Measurements from ENCODE around the gene SLC35F6.
A peak's percentile ranks its signal among the peaks of the same experiment; 100 is the strongest.

Gene SLC35F6

DNA sequence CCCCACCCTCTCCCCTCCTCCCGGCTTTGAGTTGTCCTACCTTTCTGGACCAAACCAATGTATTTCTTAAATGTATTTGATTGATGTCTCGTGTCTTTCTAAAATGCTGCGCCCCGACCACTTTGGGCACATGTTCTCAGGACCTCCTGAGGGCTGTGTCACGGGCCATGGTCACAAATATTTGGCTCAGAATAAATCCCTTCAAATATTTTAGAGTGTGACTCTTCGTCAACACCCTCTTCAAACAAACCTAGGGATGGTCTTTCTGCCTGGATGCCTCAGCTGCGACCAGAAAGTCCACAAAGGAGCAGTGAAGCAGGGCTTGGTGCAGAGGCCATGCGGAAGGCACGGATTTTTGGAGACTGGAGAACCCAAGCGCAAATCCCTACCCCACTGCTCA lies 1.1 kb upstream of the SLC35F6 start:
- Mint-ChIP-seq H3K9me3 (no peaks in the 10 kb centered on the region), H3K27me3 (no peaks in the 10 kb centered on the region), H3K4me1 (peaks cover 19% of the 10 kb centered on the region), H3K4me3 (peak overlapping the region; percentile 81), H3K27ac (no peak overlapping the region), H3K36me3 (no peaks in the 10 kb centered on the region)

GRCh38 chr2:26764906-26765305 lies 822 bp downstream of the SLC35F6 start:
- Mint-ChIP-seq H3K27ac (peak overlapping the region; percentile 6), H3K27me3 (no peaks in the 10 kb centered on the region), H3K36me3 (no peaks in the 10 kb centered on the region), H3K4me1 (peaks cover 33% of the 10 kb centered on the region), H3K9me3 (no peaks in the 10 kb centered on the region), H3K4me3 (peak overlapping the region; percentile 81)

- Mint-ChIP-seq H3K4me1 (peaks cover 38% of the 10 kb centered on the region), H3K9me3 (no peaks in the 10 kb centered on the region), H3K36me3 (no peaks in the 10 kb centered on the region), H3K27ac (peak overlapping the region; percentile 46), H3K27me3 (no peaks in the 10 kb centered on the region), H3K4me3 (peak overlapping the region; percentile 81)
Measured at GRCh38 chr2:26765475-26766200, 1.6 kb downstream of the SLC35F6 start.

DNA sequence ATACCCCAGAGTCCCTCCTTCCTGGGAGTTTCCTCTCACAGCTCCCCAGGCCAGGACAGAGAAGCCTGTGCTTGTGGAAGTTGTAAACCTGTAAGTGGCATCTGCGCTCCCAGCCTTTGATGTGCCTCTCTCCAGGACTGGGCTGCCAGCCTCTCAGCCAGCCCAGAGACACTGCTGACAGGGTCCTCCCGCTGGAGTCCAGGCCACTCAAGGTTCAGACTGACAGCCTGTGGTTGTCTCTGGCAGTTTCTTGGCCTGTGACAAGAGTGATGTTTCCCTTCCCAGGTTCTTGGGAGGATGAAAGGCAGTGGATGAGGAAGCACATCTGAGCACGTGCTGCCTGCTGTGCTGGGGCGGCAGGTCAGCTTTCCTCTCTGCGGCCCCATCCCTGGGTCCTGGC lies 3.0 kb downstream of the SLC35F6 start:
- Mint-ChIP-seq H3K4me3 (no peak overlapping the region), H3K4me1 (peaks cover 52% of the 10 kb centered on the region), H3K36me3 (no peaks in the 10 kb centered on the region), H3K9me3 (no peaks in the 10 kb centered on the region), H3K27ac (peak overlapping the region; percentile 20), H3K27me3 (no peaks in the 10 kb centered on the region)

GRCh38 chr2:26767894-26768487 lies 3.9 kb downstream of the SLC35F6 start:
- H3K27ac Mint-ChIP-seq, result no peak overlapping the region
- H3K9me3 Mint-ChIP-seq, result no peaks in the 10 kb centered on the region
- H3K4me3 Mint-ChIP-seq, result no peak overlapping the region
- no peaks in the 10 kb centered on the region for H3K36me3 Mint-ChIP-seq
- H3K27me3 Mint-ChIP-seq, result no peaks in the 10 kb centered on the region
- H3K4me1 Mint-ChIP-seq, result peaks cover 60% of the 10 kb centered on the region

DNA sequence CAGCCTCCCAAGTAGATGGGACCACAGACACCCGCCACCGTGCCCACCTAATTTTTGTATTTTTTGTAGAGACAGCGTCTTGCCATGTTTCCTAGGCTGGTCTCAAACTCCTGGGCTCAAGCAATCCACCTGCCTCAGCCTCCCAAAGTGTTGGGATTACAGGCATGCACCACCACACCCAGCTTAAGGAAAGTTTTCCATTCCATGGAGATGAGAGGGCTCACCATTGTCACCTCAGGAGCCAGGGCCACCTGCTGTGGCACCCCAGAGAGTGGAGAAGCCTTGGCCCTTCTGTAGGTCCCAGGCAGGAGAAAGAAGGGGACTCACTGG lies 4.6 kb downstream of the SLC35F6 start:
- H3K4me1 Mint-ChIP-seq, result peaks cover 61% of the 10 kb centered on the region

GRCh38 chr2:26769089-26769761 lies 5.1 kb downstream of the SLC35F6 start:
- no peaks in the 10 kb centered on the region for H3K9me3 Mint-ChIP-seq
- no peaks in the 10 kb centered on the region for H3K36me3 Mint-ChIP-seq
- H3K4me1 Mint-ChIP-seq, result peaks cover 61% of the 10 kb centered on the region
- H3K27ac Mint-ChIP-seq, result no peak overlapping the region
- no peaks in the 10 kb centered on the region for H3K27me3 Mint-ChIP-seq
- H3K4me3 Mint-ChIP-seq, result no peak overlapping the region

More for the DNA sequence above, 4.6 kb downstream of the SLC35F6 start:
- H3K27me3 Mint-ChIP-seq, result no peaks in the 10 kb centered on the region
- H3K4me3 Mint-ChIP-seq, result no peak overlapping the region
- H3K9me3 Mint-ChIP-seq, result no peaks in the 10 kb centered on the region
- H3K36me3 Mint-ChIP-seq, result no peaks in the 10 kb centered on the region
- no peak overlapping the region for H3K27ac Mint-ChIP-seq

DNA sequence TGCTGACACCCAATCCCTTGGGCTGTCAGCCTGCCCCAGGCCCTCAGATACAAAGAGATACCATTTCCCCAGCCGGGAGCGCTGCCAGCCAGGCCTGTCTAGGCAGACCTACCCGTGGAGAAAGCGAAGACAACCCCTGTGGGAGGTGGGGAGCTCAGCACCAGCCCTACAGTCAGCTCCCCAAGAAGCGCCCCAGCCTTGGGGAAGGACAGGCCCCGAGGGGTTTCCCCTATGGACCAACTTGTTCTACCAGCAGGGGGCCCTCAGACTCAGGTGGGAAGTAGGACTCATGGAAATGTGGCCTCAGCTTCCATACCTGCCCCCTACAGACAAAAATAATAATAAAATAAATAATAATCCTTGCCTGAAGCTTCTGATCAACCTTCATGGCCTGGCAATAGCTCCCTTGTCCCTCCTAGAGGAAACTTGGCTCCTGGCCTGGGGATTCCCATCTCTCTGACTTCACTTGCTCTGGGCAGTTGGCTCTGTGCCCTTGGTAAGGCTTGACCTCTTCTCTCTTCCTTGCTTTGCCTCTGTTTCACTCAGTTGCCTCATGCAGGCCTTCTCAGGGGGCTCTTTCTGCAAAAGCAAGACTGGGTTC lies 7.0 kb downstream of the SLC35F6 start:
- no peaks in the 10 kb centered on the region for H3K27me3 Mint-ChIP-seq
- H3K36me3 Mint-ChIP-seq, result no peaks in the 10 kb centered on the region
- H3K4me1 Mint-ChIP-seq, result peaks cover 47% of the 10 kb centered on the region
- H3K27ac Mint-ChIP-seq, result peak overlapping the region; percentile 33
- H3K9me3 Mint-ChIP-seq, result no peaks in the 10 kb centered on the region
- H3K4me3 Mint-ChIP-seq, result no peak overlapping the region

DNA sequence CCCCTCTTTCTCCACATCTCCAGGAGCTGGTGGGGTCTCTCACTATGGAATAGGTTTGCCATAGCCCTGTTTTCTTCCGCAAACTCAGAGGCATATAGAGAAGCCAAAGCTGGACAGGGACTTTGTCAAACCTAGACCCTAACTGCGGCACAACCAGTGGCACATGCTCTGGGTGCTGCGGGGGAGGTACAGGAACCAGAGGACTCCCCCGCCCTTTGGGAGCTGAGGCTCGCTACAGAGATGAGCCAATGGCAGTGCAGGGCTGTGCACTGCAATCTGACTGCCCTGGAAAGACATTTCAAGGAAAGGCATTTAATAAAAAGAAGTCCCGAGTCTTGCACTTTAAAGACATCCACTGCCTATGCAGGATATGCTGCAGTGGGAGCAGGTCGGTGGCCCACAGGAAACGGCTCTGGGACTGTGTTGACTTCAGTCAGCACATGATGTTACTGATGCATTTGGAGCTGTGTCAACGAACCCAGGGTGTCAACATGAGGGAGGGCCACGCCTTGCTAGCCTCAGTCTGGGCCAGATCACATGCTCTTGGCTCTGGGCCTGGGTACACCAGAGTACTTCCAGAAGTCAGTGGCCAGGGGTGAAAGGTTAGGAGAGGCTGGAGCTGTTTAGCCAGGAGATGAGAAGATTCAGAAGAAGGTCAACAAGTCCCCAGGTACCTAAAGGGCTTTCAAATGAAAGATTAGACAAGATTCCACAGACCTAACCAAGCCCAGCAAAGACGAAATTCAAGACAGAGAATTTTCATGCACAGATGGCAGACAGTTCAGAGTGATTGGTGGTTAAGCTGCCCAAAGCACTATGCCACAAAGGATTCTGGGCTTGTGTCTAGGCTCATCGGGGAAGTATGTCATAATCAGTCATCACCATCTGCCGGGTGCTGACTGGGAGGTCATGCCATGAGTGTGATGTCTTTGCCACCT lies 8.2 kb downstream of the SLC35F6 start:
- H3K27me3 Mint-ChIP-seq, result no peaks in the 10 kb centered on the region
- peak overlapping the region; percentile 83 for H3K27ac Mint-ChIP-seq
- H3K9me3 Mint-ChIP-seq, result no peaks in the 10 kb centered on the region
- peaks cover 3% of the 10 kb centered on the region for H3K36me3 Mint-ChIP-seq
- H3K4me1 Mint-ChIP-seq, result peaks cover 48% of the 10 kb centered on the region
- peak overlapping the region; percentile 49 for H3K4me3 Mint-ChIP-seq

DNA sequence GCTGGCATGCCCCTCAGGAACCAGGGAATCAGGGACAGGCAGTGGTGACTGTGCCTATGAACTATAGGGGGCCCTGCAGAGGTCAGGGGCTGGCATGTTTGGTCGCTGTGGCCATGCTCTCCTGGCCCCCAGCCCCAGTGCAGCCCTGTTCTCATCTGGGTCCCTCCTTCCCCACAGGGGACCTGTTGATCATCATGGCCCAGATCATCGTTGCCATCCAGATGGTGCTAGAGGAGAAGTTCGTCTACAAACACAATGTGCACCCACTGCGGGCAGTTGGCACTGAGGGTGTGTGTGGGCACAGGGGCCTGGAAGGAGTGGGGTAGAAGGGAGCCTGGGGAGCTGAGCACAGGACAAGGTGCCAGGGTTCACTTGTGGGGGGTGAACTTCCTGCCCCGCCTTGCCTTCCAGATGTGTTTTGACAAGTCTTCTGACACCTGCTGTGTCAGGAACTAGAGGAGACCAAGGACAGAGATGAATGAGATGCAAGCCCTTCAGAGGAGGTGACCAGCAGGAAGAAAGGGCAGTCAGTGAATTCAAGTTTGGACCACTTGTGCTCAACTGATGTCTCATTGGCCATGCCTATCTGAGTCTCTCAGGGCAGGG lies 12.2 kb downstream of the SLC35F6 start:
- no peak overlapping the region for H3K27ac Mint-ChIP-seq
- no peaks in the 10 kb centered on the region for H3K9me3 Mint-ChIP-seq
- H3K4me1 Mint-ChIP-seq, result peaks cover 25% of the 10 kb centered on the region
- no peak overlapping the region for H3K4me3 Mint-ChIP-seq
- no peaks in the 10 kb centered on the region for H3K27me3 Mint-ChIP-seq
- H3K36me3 Mint-ChIP-seq, result peaks cover 8% of the 10 kb centered on the region

- H3K4me3 Mint-ChIP-seq, result no peak overlapping the region
- H3K9me3 Mint-ChIP-seq, result no peaks in the 10 kb centered on the region
- no peak overlapping the region for H3K27ac Mint-ChIP-seq
- H3K27me3 Mint-ChIP-seq, result no peaks in the 10 kb centered on the region
- peaks cover 8% of the 10 kb centered on the region for H3K36me3 Mint-ChIP-seq
- H3K4me1 Mint-ChIP-seq, result peaks cover 8% of the 10 kb centered on the region
Measured at GRCh38 chr2:26778098-26778497, 14.0 kb downstream of the SLC35F6 start.

GRCh38 chr2:26778507-26778906 lies 14.4 kb downstream of the SLC35F6 start:
- Mint-ChIP-seq H3K27me3 (no peaks in the 10 kb centered on the region), H3K4me3 (no peak overlapping the region), H3K36me3 (peaks cover 8% of the 10 kb centered on the region), H3K27ac (no peak overlapping the region), H3K9me3 (no peaks in the 10 kb centered on the region), H3K4me1 (peaks cover 8% of the 10 kb centered on the region)

- H3K36me3 Mint-ChIP-seq, result peaks cover 8% of the 10 kb centered on the region
- H3K4me3 Mint-ChIP-seq, result no peak overlapping the region
- H3K9me3 Mint-ChIP-seq, result no peaks in the 10 kb centered on the region
- H3K27me3 Mint-ChIP-seq, result no peaks in the 10 kb centered on the region
- peaks cover 12% of the 10 kb centered on the region for H3K4me1 Mint-ChIP-seq
- no peak overlapping the region for H3K27ac Mint-ChIP-seq
Measured at GRCh38 chr2:26780203-26780760, 16.2 kb downstream of the SLC35F6 start.

- Mint-ChIP-seq H3K9me3 (no peaks in the 10 kb centered on the region), H3K27ac (no peak overlapping the region), H3K4me1 (peaks cover 18% of the 10 kb centered on the region), H3K4me3 (no peak overlapping the region), H3K27me3 (peaks cover 6% of the 10 kb centered on the region), H3K36me3 (peaks cover 5% of the 10 kb centered on the region)
Measured at GRCh38 chr2:26782876-26783704, 19.0 kb downstream of the SLC35F6 start.

Measured in activated naive CD4-positive, alpha-beta T cell treated with anti-CD3 and anti-CD28 coated beads, Interleukin-2, amount 50 U/mL, for 24 hours (primary cell).